8988T (cell line): ENCODE data around the gene ZFAND4.
"Not testable (repeated sequence)": the region's sequence is repeated elsewhere in the genome, so short reads cannot be mapped to it uniquely, and the experiment has no call there.

Experiments
- DNase-seq: peaks from one replicate; pipeline ENCODE4 v3.0.0; 2011

The ZFAND4 gene

DNA sequence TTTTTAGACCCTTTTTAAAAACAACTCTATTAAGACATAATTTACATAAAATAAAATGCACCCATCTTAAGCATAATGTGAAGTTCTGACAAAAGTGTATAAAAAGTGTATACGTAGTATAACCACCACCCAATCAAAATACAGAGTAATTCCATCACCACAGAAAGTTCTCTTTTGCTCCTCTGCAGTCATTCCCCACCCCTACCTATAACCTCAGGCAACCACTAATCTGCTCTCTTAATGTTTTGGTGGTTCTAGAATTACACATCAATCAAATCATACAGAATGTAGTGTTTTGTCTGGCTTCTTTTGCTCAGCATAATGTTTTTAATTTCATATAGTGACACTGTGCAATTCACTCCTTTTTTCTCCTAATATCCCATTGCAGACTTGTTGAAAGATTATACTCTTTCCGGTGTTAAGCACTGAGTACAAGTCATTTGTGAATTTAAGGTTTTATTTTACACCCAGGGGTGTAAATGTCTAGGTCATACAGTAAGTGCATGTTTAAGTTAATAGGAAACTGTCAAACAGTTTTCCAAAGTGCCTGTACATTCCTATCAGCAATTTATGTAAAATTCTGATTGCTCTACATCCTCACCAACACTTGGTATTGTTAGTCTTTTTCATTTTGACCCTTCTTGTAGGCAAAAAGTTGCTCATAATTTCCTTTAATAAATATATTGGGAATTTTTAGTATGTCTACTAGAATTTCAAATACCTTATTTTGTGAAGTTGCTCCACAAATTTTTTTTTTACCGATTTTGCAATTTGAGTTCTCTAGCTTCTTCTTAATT is 86.3 kb downstream of the ZFAND4 start:
- no peak for DNase-seq

DNA sequence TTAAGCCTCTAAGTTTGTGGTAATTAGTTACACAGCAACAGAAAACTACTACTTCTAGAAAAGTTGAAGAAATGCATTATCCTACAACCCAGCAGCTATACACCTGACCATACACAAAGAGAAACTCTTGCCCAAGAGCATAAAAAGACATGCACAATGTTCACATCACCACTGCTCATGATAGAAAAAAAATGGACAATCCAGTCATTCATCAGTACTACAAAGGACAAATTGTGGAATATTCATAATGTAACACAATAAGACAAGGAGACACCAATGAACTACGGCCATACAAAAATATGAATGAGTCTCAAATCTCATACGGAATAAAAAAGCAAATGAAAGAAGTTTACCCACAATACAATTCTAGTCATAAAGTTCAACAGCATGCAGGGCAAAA is 87.4 kb downstream of the ZFAND4 start:
- no peak for DNase-seq

DNA sequence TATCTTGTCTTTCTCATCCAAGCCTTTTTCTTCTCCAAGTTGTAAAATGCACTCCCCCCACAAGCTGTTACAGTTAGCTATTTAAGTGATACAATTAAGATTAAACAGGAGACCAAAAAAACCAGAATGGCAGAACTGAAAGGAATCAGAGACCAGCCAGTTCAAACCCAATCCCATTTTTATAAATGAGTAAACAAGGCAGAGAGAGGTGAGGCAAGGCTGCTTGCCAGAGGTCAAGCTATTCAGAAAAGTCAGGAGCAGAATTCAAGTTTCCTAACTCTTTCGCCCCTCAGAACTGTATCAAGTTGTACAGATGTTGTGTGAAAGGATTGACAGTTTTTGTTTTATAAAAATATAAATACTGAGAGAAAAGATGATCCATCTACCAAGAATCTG is 90.2 kb downstream of the ZFAND4 start:
- DNase-seq = no peak

DNA sequence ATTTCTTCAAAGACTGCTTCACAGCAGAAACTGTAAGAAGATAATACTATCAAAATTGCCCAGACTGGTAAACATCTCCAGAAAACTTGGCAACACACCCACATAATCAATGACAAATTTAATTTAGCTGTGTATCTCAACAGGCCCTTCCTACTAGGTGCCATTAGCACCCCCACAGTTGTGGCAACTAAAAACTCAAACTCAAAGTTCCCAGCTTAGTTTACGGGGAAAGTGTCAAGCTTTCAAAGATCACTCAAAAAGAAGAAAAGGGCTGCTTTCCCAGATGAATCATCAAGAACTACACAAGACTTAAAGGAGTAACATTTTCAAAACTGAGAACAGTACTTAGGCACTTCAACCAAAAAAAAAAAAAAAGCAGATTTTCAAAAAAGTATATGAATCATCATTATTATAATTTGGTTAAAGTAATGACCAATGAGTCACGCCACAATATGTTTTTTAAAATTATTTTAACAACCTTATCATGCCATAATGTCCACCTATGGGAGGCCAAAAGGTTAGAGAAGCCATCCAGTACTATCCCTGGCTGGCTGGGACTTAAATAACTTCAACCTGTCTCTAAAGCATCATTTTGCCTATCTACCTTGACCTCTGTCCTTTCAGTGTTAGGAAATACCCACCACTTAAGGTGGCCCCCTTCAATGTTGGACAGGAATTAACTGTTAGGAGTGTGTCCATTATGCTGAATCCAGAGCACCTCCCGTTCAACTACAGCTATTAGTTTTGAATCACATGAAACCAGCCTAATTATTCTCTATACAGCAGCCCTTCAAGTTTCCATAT is 90.8 kb downstream of the ZFAND4 start:
- no peak for DNase-seq

GRCh38 chr10:45581216-45581549 is 91.4 kb downstream of the ZFAND4 start:
- DNase-seq = no peak

DNA sequence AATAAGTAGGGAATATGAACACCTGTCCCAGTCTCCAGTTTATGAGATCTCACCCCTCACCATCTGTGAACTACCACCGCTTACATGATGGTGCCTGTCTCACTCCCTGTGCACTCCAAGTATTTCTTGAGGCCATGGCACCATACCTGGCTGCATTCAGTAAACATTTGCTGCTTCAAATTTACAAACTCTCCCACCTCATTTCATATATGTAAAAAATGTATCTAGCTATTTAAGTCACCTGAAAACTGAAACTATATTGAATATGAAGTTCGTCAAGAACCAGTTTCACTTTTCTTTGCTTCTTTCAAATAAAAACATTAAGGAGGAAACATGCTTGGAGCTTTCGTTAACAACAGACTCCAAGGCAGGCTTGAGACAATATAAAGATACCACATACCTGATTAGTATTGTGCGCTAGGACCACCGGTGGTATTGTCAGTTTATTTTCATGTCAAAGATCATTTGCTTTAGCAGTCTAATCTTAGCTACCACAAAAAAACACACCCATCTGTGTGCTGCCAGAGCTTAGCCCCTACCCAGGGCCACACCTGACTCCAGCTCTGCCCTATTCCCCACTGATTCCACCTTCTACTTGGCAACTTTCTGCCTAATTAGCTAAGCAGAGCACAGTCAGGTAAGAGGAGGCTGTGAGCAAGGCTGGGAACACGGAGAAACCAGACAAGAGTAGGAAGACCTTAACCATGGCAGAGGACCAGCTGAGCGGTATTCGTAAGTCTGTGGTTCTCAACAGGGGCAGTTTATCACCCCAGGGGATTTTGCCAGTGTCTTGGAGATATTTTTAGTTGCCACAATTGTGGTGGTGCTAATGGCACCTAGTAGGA is 92.0 kb downstream of the ZFAND4 start:
- no peak for DNase-seq

GRCh38 chr10:45578384-45578971 is 94.1 kb downstream of the ZFAND4 start:
- DNase-seq = no peak

DNA sequence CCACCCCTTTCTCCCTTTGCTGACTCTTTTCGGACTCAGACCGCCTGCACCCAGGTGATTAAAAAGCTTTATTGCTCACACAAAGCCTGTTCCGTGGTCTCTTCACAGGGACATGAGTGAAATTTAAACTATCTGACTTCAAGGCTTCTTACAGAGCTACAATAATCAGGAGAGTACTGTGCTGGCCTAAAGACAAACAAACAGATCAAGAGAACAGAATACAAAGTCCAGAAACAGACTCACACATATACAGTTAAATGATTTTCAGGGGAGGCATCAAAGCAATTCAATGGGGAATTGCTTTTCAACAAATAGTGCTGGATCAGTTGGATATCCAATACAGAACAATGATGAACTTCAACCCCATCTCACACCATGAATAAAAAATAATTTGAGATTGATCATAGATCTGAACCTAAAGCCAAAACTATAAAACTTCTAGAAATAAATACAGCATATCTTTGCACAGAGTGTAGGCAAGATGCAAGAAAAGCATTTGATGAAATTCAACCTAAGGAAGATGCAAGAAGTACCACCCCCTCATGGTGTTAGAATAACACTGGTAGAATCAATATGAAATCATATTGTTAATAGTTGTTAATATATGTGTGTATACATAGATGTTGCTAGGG is 96.5 kb downstream of the ZFAND4 start:
- DNase-seq = no peak

DNA sequence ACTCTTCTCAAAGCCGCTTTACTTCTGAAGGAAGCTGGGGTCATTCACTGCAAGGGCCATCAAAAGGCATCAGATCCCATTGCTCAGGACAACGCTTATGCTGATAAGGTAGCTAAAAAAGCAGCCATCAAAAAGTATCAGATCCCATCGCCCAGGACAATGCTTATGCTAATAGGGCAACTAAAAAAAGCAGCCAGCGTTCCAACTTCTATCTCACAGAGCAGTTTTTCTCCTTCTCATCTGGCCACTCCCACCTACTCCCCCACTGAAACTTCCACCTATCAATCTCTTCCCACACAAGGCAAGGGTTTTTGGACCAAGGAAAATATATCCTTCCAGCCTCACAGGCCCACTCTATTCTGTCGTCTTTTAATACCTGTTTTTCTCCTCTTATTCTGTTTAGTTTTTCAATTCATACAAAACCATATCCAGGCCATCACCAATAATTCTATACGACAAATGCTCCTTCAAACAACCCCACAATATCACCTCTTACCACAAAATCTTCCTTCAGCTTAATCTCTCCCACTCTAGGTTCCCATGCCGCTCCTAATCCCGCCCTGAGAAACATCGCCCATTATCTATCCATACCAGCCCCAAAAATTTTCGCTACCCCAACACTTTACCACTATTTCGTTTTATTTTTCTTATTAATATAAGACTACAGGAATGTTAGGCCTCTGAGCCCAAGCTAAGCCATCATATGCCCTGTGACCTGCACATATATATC is 97.4 kb downstream of the ZFAND4 start:
- not testable (repeated sequence) for DNase-seq

DNA sequence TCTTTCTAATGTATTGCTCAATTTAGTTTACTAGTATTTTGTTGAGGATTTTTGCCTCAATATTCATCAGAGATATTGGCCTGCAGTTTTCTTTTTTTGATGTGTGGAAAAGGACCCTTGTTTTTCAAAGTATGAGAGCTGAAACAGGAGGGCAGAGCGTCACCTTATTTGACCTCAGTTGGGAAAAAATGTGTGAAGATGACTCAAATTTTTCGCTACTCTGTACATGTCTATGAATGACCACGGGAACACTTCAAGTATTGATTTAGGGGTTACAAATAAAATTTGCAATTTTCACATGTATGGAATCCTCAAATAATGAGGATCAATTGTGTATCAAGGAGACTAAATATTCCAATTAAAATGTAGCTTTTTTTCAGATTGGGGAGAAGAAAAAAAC is 103.1 kb downstream of the ZFAND4 start:
- DNase-seq = no peak

GRCh38 chr10:45566415-45566814 is 106.2 kb downstream of the ZFAND4 start:
- no peak for DNase-seq
